Measurements from ENCODE around the gene COL27A1. TPM values are rescaled to one million over a fixed set of nuclear protein-coding genes. Genes with fewer than 3 reads are reported as not detected.
A peak's percentile ranks its signal among the peaks of the same experiment; 100 is the strongest.

COL27A1 gene
- total and polyA plus RNA-seq, 2 experiments from 2014 or later = 44.6 to 47.0 TPM

GRCh38 chr9:114223564-114224246 is 68.4 kb downstream of the COL27A1 start:
- H3K27ac ChIP-seq = peak overlapping the region; percentile 33
- H3K27me3 ChIP-seq = no peaks in the 10 kb centered on the region
- no peak for DNase-seq (ENCODE audit: low spot score)
- no peaks in the 10 kb centered on the region for H3K36me3 ChIP-seq (replicated peaks; ENCODE audit: insufficient read depth, low read depth)
- TF ChIP-seq CTCF (IDR thresholded peaks at IDR 0.05; ENCODE audit: poor library complexity) = no peak
- no peak for TF ChIP-seq EZH2phosphoT487 (IDR thresholded peaks at IDR 0.05; ENCODE audit: low read depth, severe bottlenecking, unreplicated experiment)
- TF ChIP-seq EZH2 (IDR thresholded peaks at IDR 0.05; ENCODE audit: borderline replicate concordance) = no peak
- no peak overlapping the region for H3K4me2 ChIP-seq
- H4K20me1 ChIP-seq (ENCODE audit: insufficient read depth, poor library complexity, severe bottlenecking) = no peaks in the 10 kb centered on the region
- H3K4me1 ChIP-seq (ENCODE audit: insufficient read depth) = peaks cover 28% of the 10 kb centered on the region
- no peaks in the 10 kb centered on the region for H3K9me3 ChIP-seq (ENCODE audit: low read depth)
- H3K9me2 ChIP-seq (replicated peaks; ENCODE audit: insufficient read depth) = no peaks in the 10 kb centered on the region
- no peak overlapping the region for H3K4me3 ChIP-seq
- 84% methylated on average over 4 of the region's 4 CpGs for WGBS (ENCODE audit: low lambda C conversion rate, missing lambda C conversion rate)
- H2AFZ ChIP-seq = no peak overlapping the region
- H3K79me2 ChIP-seq = no peaks in the 10 kb centered on the region

- Histone ChIP-seq H3K9me2 (replicated peaks; ENCODE audit: insufficient read depth) (no peaks in the 10 kb centered on the region), H3K79me2 (no peaks in the 10 kb centered on the region), H3K4me1 (ENCODE audit: insufficient read depth) (peaks cover 26% of the 10 kb centered on the region), H2AFZ (no peak overlapping the region), H3K27ac (peak overlapping the region; percentile 33), H3K4me3 (no peak overlapping the region), H3K4me2 (no peak overlapping the region), H4K20me1 (ENCODE audit: insufficient read depth, poor library complexity, severe bottlenecking) (no peaks in the 10 kb centered on the region), H3K36me3 (replicated peaks; ENCODE audit: insufficient read depth, low read depth) (no peaks in the 10 kb centered on the region), H3K27me3 (no peaks in the 10 kb centered on the region), H3K9me3 (ENCODE audit: low read depth) (no peaks in the 10 kb centered on the region)
- 37% methylated on average over 3 of the region's 3 CpGs for WGBS (ENCODE audit: low lambda C conversion rate, missing lambda C conversion rate)
- TF ChIP-seq EZH2 (IDR thresholded peaks at IDR 0.05; ENCODE audit: borderline replicate concordance) = no peak
- TF ChIP-seq EZH2phosphoT487 (IDR thresholded peaks at IDR 0.05; ENCODE audit: low read depth, severe bottlenecking, unreplicated experiment) = no peak
- no peak for TF ChIP-seq CTCF (IDR thresholded peaks at IDR 0.05; ENCODE audit: poor library complexity)
- DNase-seq (ENCODE audit: low spot score) = no peak
These were observed 68.9 kb downstream of the COL27A1 start for GRCh38 chr9:114224247-114224610.

- no peaks in the 10 kb centered on the region for H3K9me3 ChIP-seq (ENCODE audit: low read depth)
- H2AFZ ChIP-seq = no peak overlapping the region
- no peaks in the 10 kb centered on the region for H4K20me1 ChIP-seq (ENCODE audit: insufficient read depth, poor library complexity, severe bottlenecking)
- no peak overlapping the region for H3K27ac ChIP-seq
- TF ChIP-seq EZH2phosphoT487 (IDR thresholded peaks at IDR 0.05; ENCODE audit: low read depth, severe bottlenecking, unreplicated experiment) (no peak), CTCF (IDR thresholded peaks at IDR 0.05; ENCODE audit: poor library complexity) (no peak), EZH2 (IDR thresholded peaks at IDR 0.05; ENCODE audit: borderline replicate concordance) (no peak)
- H3K9me2 ChIP-seq (replicated peaks; ENCODE audit: insufficient read depth) = no peaks in the 10 kb centered on the region
- no peaks in the 10 kb centered on the region for H3K27me3 ChIP-seq
- 69% methylated on average over 11 of the region's 11 CpGs for WGBS (ENCODE audit: low lambda C conversion rate, missing lambda C conversion rate)
- no peaks in the 10 kb centered on the region for H3K36me3 ChIP-seq (replicated peaks; ENCODE audit: insufficient read depth, low read depth)
- H3K4me3 ChIP-seq = no peak overlapping the region
- H3K4me2 ChIP-seq = no peak overlapping the region
- no peaks in the 10 kb centered on the region for H3K79me2 ChIP-seq
- no peak for DNase-seq (ENCODE audit: low spot score)
- peaks cover 23% of the 10 kb centered on the region for H3K4me1 ChIP-seq (ENCODE audit: insufficient read depth)
These were observed 70.3 kb downstream of the COL27A1 start for GRCh38 chr9:114225561-114226212.
